Stimulated activated CD8-positive, alpha-beta memory T cell treated with anti-CD3 and anti-CD28 coated beads, Interleukin-7, amount 100 ng/mL, for 1 hour (primary cell): ENCODE measurements around the gene FABP6.
A peak's percentile ranks its signal among the peaks of the same experiment; 100 is the strongest.
"Not testable (repeated sequence)": the region's sequence is repeated elsewhere in the genome, so short reads cannot be mapped to it uniquely, and the experiment has no call there.

ENCODE experiments used
- DNase-seq, 2 donors: peaks; one replicate each; pipeline ENCODE4 v3.0.0-alpha.2; 2020; ENCODE audit warnings: low read depth in 2 of 2

Gene FABP6, protein sequence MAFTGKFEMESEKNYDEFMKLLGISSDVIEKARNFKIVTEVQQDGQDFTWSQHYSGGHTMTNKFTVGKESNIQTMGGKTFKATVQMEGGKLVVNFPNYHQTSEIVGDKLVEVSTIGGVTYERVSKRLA

DNA sequence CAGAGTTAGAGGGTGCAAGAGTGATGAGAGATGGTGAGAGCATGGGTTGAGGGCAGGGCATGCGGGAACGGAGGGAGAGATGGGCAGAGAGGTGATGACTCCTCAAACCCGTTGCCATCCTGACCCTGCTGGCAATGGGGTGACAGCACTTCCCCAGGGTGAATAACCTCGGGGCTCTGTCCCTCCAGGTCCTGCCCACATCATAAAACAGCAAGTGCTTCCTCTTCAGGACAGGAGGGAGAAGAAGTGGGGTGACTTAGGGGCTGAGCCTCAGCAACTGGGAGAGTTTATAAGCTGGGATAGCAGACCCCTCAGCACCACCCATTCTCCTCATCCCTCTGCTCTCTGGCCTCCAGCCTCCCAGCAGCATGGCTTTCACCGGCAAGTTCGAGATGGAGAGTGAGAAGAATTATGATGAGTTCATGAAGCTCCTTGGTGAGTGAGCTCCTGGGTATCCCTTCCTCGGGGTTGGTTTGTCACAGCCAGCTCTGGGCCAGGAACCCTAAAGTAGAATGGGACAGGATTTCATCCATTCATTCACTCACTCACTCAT, at the start of gene FABP6:
TSS of gene FABP6 (plus strand) at position 317 of the 553 bp plus-strand sequence. CDS start at position 369, 52 bp downstream.
- no peak for DNase-seq

DNA sequence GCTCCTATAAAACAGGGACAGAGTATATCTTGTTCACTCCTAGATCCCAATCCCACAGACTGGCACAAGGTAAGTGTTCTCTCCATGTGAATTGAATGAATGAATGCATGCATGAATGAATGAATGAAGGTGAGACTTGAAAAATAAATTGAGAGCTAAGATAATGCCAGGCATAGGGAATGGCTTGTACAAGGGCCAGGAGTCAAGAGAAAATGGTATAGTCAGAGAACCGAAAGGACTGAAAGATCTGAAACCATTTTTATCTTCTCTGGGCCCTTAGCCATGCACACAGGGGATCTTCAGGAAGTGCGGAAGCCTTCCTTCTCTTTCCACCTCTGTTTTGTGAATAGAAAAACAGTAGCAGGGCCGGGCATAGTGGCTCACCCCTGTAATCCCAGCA, 48.4 kb upstream of the FABP6 start:
- DNase-seq = no peak

- no peak for DNase-seq
Measured at GRCh38 chr5:160181965-160182622, 47.2 kb upstream of the FABP6 start.

DNA sequence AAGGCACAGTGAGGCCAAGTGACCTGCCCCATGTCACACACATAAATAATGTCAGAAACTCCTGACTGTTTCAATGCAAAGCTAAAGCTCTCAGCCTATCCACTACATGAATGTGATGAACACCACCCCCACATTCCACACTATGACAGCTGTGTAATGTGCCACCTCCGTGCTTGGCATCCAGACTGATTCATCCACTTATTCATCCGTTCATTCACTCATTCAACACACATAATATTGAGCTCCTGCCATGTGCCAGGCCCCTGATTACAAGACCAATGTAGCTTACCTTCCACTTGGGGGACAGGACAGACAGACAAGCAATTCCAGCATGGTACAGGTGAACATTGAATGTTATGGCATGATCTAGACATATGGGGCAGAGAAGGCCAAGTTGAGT, 46.2 kb upstream of the FABP6 start:
- DNase-seq = no peak

GRCh38 chr5:160185626-160186360, 43.5 kb upstream of the FABP6 start:
- no peak for DNase-seq

DNA sequence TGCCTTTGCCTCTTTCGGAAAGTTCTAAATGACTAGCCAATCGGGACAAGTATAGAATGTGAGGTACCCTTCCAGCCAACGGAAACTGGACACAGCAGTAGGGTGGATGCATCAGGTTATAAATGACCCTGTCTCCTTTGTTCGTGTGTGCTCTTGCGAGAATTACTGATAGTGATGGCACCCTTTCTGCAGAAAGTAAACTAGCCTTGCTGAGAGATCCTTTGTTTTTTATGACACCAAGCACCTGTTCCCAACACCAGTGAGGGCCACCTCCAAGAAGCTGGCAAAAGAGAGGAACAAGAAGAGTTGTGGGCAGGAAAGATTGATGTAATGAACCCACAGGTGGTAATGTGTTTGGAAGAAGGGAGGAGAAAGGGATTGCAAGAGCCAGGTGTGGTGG, 42.8 kb upstream of the FABP6 start:
- DNase-seq = no peak

DNA sequence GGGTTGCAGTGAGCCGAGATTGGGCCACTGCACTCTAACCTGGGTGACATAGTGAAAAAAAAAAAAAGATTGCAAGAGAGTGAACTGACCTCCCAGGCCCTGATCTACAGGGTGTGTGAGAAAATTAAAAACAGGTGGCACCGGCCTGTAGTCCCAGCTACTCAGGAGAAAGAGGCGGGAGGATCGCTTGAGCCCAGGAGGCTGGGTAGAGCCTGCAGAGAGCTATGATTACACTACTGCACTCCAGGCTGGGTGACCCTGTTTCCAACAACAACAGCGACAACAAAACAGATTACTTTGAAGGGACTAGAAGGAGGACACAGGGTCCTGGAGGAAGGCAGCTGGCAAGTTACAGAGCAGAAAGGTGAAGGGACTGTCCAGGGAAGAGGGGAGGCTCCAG, 42.2 kb upstream of the FABP6 start:
- DNase-seq = no peak

DNA sequence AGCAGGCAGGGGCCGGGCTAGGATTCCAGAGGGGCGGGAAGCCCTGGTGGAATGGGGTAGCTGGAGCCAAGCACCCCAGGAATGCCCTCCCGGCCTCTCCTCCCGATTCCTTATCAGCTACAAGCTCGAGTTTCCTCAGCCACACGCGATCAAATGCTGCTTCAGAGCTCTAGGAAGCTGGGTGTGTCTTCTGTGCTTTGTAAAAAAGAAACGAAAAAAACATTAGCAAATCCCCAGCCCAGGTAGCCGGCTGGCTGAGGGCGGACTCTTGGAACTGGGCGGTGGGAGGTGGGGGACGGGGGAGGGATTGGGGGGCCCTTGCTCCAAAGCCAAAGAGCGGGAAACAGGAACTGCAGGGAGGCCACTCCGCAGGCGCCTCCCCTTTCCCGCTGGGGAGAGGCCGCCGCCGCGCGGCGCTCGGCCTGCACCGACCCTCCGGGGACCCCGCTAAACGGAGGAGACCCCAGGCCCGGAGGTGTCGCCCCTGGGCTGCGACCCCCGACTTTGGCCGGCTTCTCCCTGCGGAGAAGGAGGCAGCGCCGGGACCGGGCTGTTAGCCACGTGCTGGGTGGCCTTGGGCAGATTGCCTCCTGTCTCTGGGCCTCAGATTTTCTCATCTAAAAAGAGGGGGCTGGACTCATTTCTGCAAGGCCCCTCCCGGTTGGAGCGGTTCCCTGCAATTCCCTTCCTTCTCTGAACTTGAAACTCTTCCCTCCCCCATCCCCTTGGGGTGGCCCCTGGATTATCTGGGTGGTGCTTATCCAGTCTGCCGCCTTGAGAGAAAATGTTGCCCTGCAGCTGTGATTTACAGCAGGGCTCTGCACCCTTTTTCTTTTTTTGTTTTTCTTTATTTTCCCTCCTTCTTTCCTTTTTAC, 40.9 kb upstream of the FABP6 start:
- DNase-seq = no peak

DNA sequence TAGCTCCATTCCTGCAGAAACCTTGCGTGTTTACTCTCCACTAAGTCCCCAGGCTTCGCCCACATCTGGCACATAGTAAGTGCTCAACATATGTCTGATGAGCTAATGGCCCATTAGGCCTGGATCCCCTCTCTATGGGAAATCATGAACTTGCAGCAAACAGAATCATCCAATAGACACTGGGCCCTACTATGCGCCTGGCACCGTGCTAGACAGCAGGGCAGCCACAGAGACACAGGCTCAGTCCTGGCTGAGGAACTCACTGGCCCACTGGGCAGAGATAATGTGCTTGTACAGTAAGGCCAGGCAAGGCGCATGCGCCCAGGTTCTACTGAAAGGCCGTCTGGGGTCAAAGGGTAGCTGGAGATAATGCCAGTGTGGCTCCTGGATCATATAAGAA, 36.9 kb upstream of the FABP6 start:
- no peak for DNase-seq

DNA sequence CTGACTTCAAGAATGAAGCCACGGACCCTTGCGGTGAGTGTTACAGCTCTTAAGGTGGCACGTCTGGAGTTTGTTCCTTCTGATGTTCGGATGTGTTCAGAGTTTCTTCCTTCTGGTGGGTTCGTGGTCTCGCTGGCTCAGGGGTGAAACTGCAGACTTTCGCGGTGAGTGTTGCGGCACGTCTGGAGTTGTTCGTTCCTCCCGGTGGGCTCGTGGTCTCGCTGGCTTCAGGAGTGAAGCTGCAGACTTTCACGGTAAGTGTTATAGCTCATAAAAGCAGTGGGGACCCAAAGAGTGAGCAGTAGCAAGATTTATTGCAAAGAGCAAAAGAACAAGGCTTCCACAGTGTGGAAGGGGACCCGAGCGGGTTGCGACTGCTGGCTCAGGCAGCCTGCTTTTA, 36.2 kb upstream of the FABP6 start:
- not testable (repeated sequence) for DNase-seq

- DNase-seq = not testable (repeated sequence)
Measured at GRCh38 chr5:160193790-160194189, 35.5 kb upstream of the FABP6 start.

- no peak for DNase-seq
Measured at GRCh38 chr5:160197341-160198144, 31.8 kb upstream of the FABP6 start.

GRCh38 chr5:160198146-160198545, 31.2 kb upstream of the FABP6 start:
- no peak for DNase-seq

DNA sequence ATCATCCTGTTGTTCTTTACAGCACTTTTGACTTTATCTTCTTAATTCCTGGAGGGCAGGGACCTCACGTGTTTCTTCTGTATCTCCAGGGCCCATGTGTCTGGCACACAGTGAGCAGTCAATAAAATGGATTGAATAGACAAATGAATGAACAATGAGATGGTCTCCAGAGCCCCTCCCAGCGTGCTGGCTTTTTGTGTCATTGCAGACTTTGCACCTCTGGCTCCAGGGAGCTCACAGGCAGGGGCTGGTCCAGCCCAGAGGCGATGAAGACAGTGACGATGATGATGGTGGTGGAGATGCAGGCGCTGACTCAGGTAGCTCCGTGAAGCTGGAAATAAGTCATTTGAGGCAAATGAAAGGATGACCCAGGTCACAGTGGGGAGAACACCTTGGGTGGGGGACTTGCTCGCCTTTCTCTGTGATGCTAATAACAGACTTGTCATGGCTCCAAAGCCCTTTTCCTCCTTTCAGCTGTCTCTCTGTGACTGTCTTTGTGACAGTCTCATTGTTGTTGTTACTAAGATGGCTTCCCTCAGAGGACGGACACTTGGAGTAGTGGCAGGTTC, 30.4 kb upstream of the FABP6 start:
- DNase-seq = no peak

DNA sequence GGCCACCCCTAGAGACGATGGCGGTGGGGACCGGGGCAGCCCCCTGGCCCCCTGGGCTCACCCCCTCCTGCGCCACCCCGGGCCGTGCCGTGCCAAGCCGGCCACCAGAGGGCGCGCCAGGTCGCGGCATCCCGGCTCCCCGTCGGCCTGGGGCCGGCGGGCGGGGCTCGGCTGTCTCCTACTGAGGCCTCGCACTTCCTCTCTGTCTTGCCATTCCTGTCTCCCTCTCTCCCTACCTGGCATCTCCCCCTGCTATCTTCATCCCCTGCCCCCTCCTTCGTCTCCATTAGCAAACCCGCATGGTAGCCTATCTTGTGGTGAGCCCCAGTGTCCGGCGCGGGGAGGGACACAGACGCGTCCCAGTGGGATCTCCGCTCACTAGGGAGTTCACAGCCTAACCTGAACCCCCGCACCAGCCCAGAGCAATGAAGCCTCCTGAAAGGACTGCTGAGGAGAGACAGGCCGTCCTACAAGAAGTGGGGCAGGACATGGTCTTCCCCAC, 29.8 kb upstream of the FABP6 start:
- DNase-seq = peak; percentile 41 to 60

- no peak for DNase-seq
Measured at GRCh38 chr5:160207061-160207460, 22.2 kb upstream of the FABP6 start.

DNA sequence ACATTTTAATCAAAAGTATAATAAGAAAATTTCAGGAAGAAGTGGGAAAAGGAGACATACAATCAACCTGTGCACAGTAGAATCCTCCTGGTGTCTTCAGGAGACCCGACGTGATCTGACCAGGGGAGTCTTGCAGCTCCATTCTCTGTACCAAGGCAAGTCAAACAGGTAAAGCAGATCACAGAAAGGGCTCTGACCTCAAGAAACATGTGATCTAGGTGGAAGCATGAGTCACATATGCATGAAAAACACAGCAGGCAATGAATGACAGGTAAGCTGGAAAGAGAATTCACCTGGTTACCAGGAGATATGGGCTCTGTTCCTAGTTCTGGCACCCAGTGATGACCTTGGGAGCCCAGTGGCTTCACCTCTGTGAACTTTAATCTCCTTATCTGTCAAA, 19.4 kb upstream of the FABP6 start:
- DNase-seq = no peak

DNA sequence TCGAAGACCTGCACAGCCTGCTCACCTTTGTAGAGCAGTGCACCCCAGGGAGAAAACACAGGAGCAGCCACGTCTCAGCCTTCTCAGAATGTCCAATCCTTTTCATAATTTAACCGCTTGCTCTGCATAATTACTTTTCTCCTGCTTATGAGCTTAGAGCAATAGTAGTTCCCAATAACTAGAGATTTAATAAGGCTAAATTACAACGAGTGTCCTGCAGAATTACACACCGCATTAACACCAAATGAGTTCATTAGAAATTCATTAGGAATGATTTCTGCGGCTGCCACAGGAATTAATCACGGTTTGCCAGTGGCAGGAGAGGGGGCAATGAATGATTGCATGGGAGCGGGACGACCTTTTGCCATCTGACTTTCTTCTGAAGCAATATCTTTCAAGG, 18.7 kb upstream of the FABP6 start:
- no peak for DNase-seq

GRCh38 chr5:160211352-160211751, 18.0 kb upstream of the FABP6 start:
- no peak for DNase-seq

DNA sequence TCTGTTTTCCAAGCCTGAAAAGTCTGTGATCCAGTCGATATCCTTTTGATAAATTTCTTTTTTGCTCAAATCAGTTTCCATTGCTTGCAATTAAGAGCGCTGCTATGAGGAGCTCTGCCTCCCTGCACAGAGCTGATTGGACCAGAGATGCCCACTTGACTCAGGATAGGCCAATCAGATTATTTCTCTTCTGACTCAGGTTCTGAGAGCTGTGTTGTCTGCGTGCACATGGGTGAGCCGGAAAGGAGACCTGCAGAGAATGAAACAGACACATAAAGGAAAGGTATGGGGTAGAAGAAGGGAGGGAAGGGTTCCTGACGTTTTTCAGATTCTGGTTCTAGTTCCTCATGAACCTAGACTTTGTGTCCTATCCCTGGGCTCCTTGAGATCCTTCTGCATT, 15.8 kb upstream of the FABP6 start:
- no peak for DNase-seq

GRCh38 chr5:160219356-160219755, 9.9 kb upstream of the FABP6 start:
- no peak for DNase-seq
